ENCODE measurements around the gene SCAF4. TPM values are rescaled to one million over a fixed set of nuclear protein-coding genes. Genes with fewer than 3 reads are reported as not detected.

Gene SCAF4
- total and polyA plus RNA-seq, 8 donors = 8.2 to 15.1 (median 10.5) TPM

- DNase-seq = peak in 3 of 6 donors; percentile 9 to 21 (median 20)
- Histone ChIP-seq H3K4me1 (peaks cover 19 to 34% (median 32%) of the 10 kb centered on the region in 3 donors), H3K4me3 (peak overlapping the region; percentile 47 to 100 (median 94)), H3K9me3 (no peaks in the 10 kb centered on the region), H3K27ac (peak overlapping the region; percentile 54 to 89 (median 88)), H3K27me3 (no peaks in the 10 kb centered on the region), H3K36me3 (no peaks in the 10 kb centered on the region)
- ATAC-seq = peak in 2 of 4 donors; percentile 1 to 2
- intact Hi-C loops (cut with DNase I) = no loop called here
- 28 to 31% methylated on average over 20 of the region's 20 CpGs for WGBS, 2 donors
- TF ChIP-seq CTCF (IDR thresholded peaks at IDR 0.05) = no peak
- FAIRE-seq = no peak
Measured at GRCh38 chr21:31732597-31733550, 956 bp upstream of the SCAF4 start.

DNA sequence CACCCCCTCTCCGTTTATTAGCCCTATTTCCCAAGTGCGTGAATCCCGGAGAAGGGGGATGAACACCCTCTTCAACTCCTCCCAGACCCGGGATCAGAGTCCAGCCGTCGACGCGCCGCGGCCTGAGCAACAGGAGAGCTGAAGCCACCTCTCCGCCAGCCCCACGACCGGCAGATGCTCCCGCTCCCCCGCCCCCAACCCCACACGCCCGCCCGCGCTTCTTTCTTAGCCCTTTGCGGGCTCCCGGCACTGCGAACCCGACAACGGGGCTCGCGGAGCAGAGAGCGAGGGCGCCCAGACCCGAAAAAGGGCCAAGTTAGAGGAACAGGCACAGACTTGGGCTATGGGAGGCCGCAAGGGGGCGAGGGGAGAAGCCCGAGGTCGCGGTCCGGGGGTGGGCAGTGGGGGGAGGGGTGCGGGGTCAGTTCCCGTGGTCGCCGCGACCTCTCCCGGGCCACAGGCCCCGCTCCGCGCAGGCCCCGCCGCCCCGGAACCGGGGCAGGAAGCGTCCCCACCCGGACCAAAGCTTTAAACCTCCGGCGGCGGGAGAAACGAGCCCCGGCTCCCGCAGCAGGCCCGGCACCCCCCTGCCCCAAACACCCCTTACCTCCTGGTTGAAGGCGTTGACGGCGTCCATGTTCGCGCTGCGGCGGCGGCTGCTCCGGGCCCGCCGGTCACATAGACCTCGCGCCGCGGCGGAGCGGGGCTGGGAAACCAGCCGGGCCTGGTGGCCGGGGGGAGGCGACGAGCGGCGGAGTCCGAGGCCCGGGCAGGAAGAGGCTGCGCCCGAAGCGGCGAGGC lies 662 bp downstream of the SCAF4 start:
- Histone ChIP-seq H3K36me3 (no peaks in the 10 kb centered on the region), H3K4me3 (peak overlapping the region; percentile 87 to 100 (median 94)), H3K4me1 (peaks cover 19 to 37% (median 34%) of the 10 kb centered on the region in 3 donors), H3K27ac (peak overlapping the region; percentile 88 to 89 (median 88)), H3K27me3 (no peaks in the 10 kb centered on the region), H3K9me3 (no peaks in the 10 kb centered on the region)
- WGBS, 2 donors = 0% methylated on average over 56 to 86 of the region's 86 CpGs
- ATAC-seq (peak; percentile 32 to 56 (median 43)), DNase-seq (peak; percentile 42 to 87 (median 50)), FAIRE-seq (no peak)
- TF ChIP-seq CTCF (IDR thresholded peaks at IDR 0.05) = no peak
- intact Hi-C loops (cut with DNase I) = no loop called here

DNA sequence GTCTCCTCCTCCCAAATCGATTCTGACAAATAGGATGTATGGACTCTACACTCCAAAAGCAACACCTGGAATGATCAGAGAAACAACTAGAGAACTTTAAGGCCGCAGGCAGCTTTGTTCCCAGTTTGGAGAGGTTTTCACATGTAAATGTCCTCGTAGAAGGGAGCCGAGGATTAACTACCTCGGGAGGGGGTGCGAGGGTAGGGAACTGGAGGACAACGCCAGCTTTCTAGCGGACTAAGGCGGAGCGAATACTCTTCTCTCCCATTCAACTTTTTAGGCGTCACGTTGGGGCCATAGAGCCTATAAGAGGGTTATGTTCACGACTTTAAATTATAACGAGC lies 1.2 kb downstream of the SCAF4 start:
- H3K4me3 ChIP-seq = peak overlapping the region; percentile 87 to 100 (median 94)
- H3K4me1 ChIP-seq = peaks cover 19 to 37% (median 34%) of the 10 kb centered on the region in 3 donors
- H3K27me3 ChIP-seq = no peaks in the 10 kb centered on the region
- FAIRE-seq (no peak), DNase-seq (no peak), ATAC-seq (peak in 3 of 4 donors; percentile 1 to 5 (median 3))
- 0% methylated on average over 14 of the region's 14 CpGs for WGBS, 2 donors
- H3K36me3 ChIP-seq = no peaks in the 10 kb centered on the region
- no peaks in the 10 kb centered on the region for H3K9me3 ChIP-seq
- peak overlapping the region; percentile 88 to 89 (median 88) for H3K27ac ChIP-seq
- TF ChIP-seq CTCF (IDR thresholded peaks at IDR 0.05) = no peak
- intact Hi-C loops (cut with DNase I) = no loop called here

DNA sequence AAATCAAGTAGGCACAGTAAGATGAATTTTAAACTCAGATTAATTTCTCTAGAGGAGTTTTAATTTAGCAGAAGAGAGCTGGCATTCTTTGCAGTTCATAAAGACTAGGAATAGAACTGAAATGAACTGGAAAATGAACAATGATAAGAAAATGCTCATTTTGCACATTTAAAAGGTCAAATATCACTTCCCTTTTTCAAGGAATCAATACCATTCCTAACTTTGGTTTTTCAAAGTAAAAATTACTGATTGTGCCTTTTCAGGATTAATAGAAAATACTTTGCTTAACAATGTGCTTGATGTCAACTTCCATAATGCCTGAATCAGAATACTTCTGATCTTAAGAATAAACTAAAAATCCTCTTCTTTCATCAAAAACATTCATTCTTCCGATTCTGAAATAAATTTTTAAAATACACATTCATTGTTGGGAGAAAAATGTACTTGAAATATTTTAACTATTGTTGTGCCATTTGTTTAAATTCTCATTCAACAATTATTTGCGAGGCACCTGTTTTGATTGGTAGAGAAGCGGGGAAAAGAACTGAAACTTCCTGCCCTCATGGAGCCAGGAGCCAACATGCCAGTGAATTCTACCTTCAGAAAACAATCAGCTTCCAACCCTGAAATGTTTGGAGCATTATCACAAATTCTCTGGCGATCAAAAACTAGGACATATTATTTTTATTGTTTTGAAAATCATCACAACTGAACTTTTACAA lies 2.1 kb downstream of the SCAF4 start:
- H3K27ac ChIP-seq = peak overlapping the region in 1 of 4 donors; percentile 5
- no peak for TF ChIP-seq CTCF (IDR thresholded peaks at IDR 0.05)
- no peaks in the 10 kb centered on the region for H3K36me3 ChIP-seq
- intact Hi-C loops (cut with DNase I) = no loop called here
- no peaks in the 10 kb centered on the region for H3K27me3 ChIP-seq
- H3K4me3 ChIP-seq = peak overlapping the region in 2 of 4 donors; percentile 89 to 99
- H3K9me3 ChIP-seq = no peaks in the 10 kb centered on the region
- ATAC-seq (no peak), DNase-seq (no peak), FAIRE-seq (no peak)
- H3K4me1 ChIP-seq = peaks cover 19 to 41% (median 34%) of the 10 kb centered on the region in 3 donors
- 48 to 59% methylated on average over 4 of the region's 4 CpGs for WGBS, 2 donors

Data from pancreas (tissue), 10 donors.